Vagina (tissue), 2 donors: ENCODE data around the gene SEC16A. TPM values are rescaled to one million over a fixed set of nuclear protein-coding genes. Genes with fewer than 3 reads are reported as not detected.

Source experiments
- DNase-seq, 2 donors: peaks; one replicate each; pipeline ENCODE4 v3.0.0-alpha.2; 2017; ENCODE audit errors: extremely low spot score in 2 of 2
- H3K27ac ChIP-seq: fragments of 200-600 bp; sonication (generic); one replicate; pipeline ENCODE4 v1.5.1; 2019
- H3K27me3 ChIP-seq: fragments of 200-600 bp; sonication (generic); one replicate; pipeline ENCODE4 v1.5.1; 2019
- H3K36me3 ChIP-seq, 2 donors: fragments of 200-600 bp; sonication (generic); one replicate each; pipeline ENCODE4 v1.5.1; 2017 to 2019
- H3K4me1 ChIP-seq: fragments of 200-600 bp; sonication (generic); one replicate; pipeline ENCODE4 v1.5.1; 2019
- H3K4me3 ChIP-seq, 2 donors: fragments of 200-600 bp; sonication (generic); 1 replicate in 1 of 2; 2 replicates in 1 of 2; pipeline ENCODE4 v1.5.1; 2016 to 2019
- H3K9me3 ChIP-seq: fragments of 200-600 bp; sonication (generic); one replicate; pipeline ENCODE4 v1.5.1; 2019
- POLR2A ChIP-seq, 2 donors: fragments of 450-650 bp; IDR thresholded peaks; one replicate each; pipeline ENCODE4 v1.6.1; 2017; ENCODE audit warnings: antibody characterized with exemption in 2 of 2, mild to moderate bottlenecking in 2 of 2, moderate library complexity in 2 of 2
- POLR2AphosphoS5 ChIP-seq, 2 donors: sonication (generic); formaldehyde crosslinking; IDR thresholded peaks; one replicate each; pipeline ENCODE4 v1.9.0; 2017; ENCODE audit warnings: antibody characterized with exemption in 2 of 2, mild to moderate bottlenecking in 2 of 2, low read depth in 1 of 2; ENCODE audit not compliant: insufficient read depth in 1 of 2
- intact Hi-C: fragments of 100-400 bp; cut with DNase I; formaldehyde crosslinking; loops from one replicate; pipeline ENCODE4 v1.15.1; 2023
- total RNA-seq: library from RNA; depleted of rRNA; stranded (reverse); fragments of >200 nt; gene quantifications from one replicate; pipeline ENCODE4 v1.2.3, GENCODE V29; 2016
- TF ChIP-seq, protein P1 (sequence below), 3 experiments: fragments of 450-650 bp in 2 of 3; fragments of 200-600 bp in 1 of 3; sonication (generic) in 1 of 3; IDR thresholded peaks; one replicate each; pipeline ENCODE4 v1.5.1; 2017 to 2019; ENCODE audit warnings: antibody characterized with exemption in 3 of 3, mild to moderate bottlenecking in 2 of 3, moderate library complexity in 2 of 3

Gene SEC16A
- total RNA-seq, 1 donor from 2014 or later, result 52.3 TPM

DNA sequence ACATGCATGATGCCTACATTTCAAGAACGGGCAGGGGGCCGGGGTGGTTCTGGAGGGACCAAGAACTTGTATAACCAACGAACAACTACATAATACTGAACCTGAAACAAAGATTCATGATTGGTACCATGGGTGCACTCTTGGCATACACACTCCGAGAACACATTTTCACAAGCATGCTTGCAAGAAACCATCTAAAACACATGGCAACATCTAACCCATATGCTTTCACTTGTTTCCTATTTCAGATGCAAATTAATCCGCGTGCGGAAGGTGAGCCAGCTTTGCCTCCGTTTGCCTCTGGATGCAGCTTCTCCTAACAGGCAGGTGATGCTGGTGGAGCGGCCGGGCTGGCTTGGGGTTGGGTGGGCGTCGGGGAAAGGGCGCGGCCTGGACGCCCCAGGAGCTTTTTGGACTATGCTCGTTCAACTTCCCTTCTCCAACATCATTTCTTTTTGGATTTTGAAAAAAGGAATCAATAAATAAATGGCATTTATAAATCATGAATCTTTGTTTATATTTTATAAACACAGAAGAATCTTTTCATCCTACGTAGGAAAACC lies 12.5 kb upstream of the SEC16A start:
- no peaks in the 10 kb centered on the region for H3K9me3 ChIP-seq
- H3K27me3 ChIP-seq, result no peaks in the 10 kb centered on the region
- DNase-seq, result no peak
- peaks cover 0 to 45% of the 10 kb centered on the region in 2 donors for H3K36me3 ChIP-seq
- TF ChIP-seq POLR2A (IDR thresholded peaks at IDR 0.05) (no peak), POLR2AphosphoS5 (IDR thresholded peaks at IDR 0.05; ENCODE audit: insufficient read depth in 1 of 2, low read depth in 1 of 2) (no peak)
- TF ChIP-seq, protein P1, sequence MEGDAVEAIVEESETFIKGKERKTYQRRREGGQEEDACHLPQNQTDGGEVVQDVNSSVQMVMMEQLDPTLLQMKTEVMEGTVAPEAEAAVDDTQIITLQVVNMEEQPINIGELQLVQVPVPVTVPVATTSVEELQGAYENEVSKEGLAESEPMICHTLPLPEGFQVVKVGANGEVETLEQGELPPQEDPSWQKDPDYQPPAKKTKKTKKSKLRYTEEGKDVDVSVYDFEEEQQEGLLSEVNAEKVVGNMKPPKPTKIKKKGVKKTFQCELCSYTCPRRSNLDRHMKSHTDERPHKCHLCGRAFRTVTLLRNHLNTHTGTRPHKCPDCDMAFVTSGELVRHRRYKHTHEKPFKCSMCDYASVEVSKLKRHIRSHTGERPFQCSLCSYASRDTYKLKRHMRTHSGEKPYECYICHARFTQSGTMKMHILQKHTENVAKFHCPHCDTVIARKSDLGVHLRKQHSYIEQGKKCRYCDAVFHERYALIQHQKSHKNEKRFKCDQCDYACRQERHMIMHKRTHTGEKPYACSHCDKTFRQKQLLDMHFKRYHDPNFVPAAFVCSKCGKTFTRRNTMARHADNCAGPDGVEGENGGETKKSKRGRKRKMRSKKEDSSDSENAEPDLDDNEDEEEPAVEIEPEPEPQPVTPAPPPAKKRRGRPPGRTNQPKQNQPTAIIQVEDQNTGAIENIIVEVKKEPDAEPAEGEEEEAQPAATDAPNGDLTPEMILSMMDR (IDR thresholded peaks at IDR 0.05), result no peak
- intact Hi-C loops, result loop anchor here (10.0 kb wide), 1 partner anchor 49 kb away; the partner anchor contains the start of gene NOTCH1
- no peak overlapping the region for H3K27ac ChIP-seq
- H3K4me1 ChIP-seq, result no peaks in the 10 kb centered on the region
- H3K4me3 ChIP-seq, result no peak overlapping the region

DNA sequence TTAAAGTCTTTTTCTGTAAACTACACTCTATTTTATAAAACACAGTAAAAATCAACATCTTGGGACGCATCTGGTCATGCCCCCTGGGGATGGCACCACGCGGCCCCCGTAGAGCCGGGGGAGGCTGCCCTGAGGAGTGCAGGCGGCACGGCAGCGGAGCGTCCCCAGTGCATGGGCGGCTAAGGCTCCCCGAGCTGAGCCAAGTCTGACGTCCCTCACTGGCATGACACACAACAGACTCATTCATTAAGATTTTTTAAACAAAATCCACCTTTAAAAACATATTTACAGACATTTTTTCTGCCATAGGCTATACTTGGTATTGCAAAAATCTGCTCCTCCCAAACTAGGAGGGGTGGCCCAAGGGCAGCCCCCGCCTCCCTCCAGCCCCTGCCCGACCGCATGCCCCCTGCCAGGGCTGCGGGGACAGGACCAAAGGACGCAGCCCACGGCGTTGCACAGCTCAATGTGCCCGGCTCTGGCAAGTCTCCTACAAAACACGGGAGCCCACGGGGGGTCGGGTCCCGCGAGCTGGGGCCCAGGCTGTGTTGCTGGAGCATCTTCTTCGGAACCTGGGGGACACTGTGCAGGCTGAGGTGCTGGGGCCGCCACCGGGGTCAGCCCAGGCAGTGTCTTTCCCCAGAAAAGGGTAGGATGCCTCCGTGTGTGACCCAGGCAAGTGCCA lies 11.8 kb upstream of the SEC16A start:
- Histone ChIP-seq H3K9me3 (no peaks in the 10 kb centered on the region), H3K27ac (no peak overlapping the region), H3K4me3 (no peak overlapping the region), H3K36me3 (peaks cover 0 to 39% of the 10 kb centered on the region in 2 donors), H3K27me3 (no peaks in the 10 kb centered on the region), H3K4me1 (no peaks in the 10 kb centered on the region)
- no peak for DNase-seq
- TF ChIP-seq POLR2AphosphoS5 (IDR thresholded peaks at IDR 0.05; ENCODE audit: insufficient read depth in 1 of 2, low read depth in 1 of 2) (no peak), POLR2A (IDR thresholded peaks at IDR 0.05) (no peak)
- TF ChIP-seq, protein P1 (IDR thresholded peaks at IDR 0.05), result no peak
- intact Hi-C loops, result loop anchor here (10.0 kb wide), 1 partner anchor 50 kb away; the partner anchor contains the start of gene NOTCH1

DNA sequence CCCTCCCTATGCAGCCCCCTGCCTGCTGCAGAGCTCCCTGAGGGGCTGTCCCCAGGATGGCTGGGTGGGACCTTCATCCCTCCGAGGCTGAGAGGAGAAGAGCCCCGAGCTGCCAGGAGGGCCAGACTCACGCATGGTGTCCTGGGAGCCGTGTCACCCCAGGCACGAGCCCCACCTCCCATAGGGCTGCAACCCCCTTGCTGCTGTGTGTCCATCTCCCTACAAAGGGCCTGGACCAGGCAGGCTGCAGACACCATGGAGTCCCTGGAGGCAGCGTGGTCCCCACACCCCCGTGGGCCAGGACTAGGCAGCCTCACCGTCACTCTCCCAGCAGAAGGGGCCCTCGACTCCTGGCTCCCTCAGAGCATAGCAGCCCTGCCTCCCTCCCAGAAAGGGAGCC lies 11.2 kb upstream of the SEC16A start:
- Histone ChIP-seq H3K27ac (no peak overlapping the region), H3K4me1 (no peaks in the 10 kb centered on the region), H3K4me3 (no peak overlapping the region), H3K9me3 (no peaks in the 10 kb centered on the region), H3K36me3 (peaks cover 0 to 32% of the 10 kb centered on the region in 2 donors), H3K27me3 (no peaks in the 10 kb centered on the region)
- intact Hi-C loops, result loop anchor here (10.0 kb wide), 1 partner anchor 51 kb away; the partner anchor contains the start of gene NOTCH1
- TF ChIP-seq POLR2A (IDR thresholded peaks at IDR 0.05), result no peak
- TF ChIP-seq, protein P1 (IDR thresholded peaks at IDR 0.05), result no peak
- TF ChIP-seq POLR2AphosphoS5 (IDR thresholded peaks at IDR 0.05; ENCODE audit: insufficient read depth in 1 of 2, low read depth in 1 of 2), result no peak
- no peak for DNase-seq

DNA sequence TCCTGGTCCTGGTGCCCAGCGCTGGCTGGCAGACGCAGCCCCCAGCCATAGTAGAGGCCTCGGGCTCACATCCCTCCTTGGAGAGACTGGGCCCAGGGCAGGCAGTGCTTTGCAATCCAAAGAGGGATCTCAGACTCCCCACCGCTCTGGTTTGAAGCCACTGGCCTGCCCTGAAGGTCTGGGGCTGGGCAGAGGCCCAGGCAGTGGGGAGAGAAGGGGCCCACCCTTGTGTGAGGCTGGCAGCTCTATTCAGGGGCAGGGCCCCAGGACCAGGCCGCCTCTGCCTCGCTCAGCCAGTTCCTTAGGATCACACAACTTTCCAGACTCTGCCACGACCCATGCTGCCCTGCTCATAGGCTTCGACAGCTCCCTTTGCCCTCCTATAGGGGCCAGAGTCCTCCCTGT lies 10.7 kb upstream of the SEC16A start:
- Histone ChIP-seq H3K4me1 (no peaks in the 10 kb centered on the region), H3K27me3 (no peaks in the 10 kb centered on the region), H3K9me3 (no peaks in the 10 kb centered on the region), H3K4me3 (no peak overlapping the region), H3K36me3 (peaks cover 0 to 28% of the 10 kb centered on the region in 2 donors), H3K27ac (no peak overlapping the region)
- TF ChIP-seq POLR2A (IDR thresholded peaks at IDR 0.05) (no peak), POLR2AphosphoS5 (IDR thresholded peaks at IDR 0.05; ENCODE audit: insufficient read depth in 1 of 2, low read depth in 1 of 2) (no peak)
- TF ChIP-seq, protein P1 (IDR thresholded peaks at IDR 0.05), result no peak
- no peak for DNase-seq
- intact Hi-C loops, result loop anchor here (10.0 kb wide), 1 partner anchor 51 kb away; the partner anchor contains the start of gene NOTCH1
